Kasumi-1 (cell line): ENCODE data around the gene CIB1.
A peak's percentile ranks its signal among the peaks of the same experiment; 100 is the strongest.
"Not testable (repeated sequence)": the region's sequence is repeated elsewhere in the genome, so short reads cannot be mapped to it uniquely, and the experiment has no call there.

ENCODE experiments used
- DNase-seq, 2 experiments: peaks; one replicate each; lab custom pipeline; 2025; lab: John Stamatoyannopoulos, UW

The CIB1 gene

DNA sequence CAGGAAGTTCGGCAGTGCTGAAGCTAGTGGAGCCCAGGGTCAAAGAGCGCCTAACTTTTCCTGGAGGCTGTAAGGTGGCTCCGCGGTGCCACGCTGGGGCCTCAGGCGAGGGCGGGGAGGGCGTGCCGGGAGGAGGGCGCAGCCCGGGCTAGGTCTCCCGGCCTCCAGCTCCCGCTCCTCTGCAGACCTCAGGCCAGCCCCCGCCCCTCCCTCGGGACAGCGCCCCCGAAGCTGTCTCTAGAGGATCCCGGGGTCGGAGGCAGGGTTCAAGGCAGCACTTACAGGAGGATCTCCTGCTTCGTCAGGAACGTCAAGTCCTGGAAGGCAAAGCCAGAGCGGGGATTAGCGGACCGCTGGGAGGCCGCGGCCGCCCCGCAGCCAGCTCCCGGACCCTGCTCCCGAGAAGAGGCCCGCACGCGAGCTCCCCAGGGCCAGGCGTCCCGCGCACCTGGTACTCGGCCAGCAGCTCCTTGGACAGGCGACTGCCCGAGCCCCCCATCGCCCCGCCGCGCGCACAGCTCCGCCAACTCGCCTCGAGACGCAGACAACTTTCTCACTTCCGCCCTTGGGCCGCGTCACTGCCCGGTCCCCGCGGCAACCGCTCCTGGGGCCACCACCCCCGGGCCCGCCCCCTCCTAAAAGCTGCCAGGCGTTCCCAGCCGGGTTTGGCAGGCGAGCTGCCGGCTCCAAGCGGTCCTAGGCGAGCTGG, at the start of gene CIB1:
TSS of gene CIB1 (minus strand) at position 555 of the 709 bp plus-strand sequence. CDS start at position 499, 56 bp downstream.
- peak; percentile 91 for DNase-seq

DNA sequence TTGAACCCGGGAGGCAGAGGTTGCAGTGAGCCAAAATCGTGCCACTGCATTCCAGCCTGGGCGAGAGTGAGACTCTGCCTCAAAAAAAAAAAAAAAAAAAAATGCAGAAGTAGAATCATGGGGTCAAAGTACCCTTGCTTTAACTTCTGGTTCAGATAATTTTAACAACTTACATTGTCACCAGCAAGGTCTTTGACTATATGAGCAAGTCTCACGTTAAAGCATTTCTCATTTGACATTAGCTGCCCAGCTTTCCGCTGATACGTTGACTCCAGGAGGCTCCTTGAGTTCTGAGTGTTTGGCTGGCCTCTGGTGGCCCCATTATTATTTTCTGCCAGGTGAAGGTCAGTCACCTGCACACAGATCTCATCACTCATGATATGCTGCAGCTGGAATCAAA, 47.9 kb upstream of the CIB1 start:
- not testable (repeated sequence) for DNase-seq

DNA sequence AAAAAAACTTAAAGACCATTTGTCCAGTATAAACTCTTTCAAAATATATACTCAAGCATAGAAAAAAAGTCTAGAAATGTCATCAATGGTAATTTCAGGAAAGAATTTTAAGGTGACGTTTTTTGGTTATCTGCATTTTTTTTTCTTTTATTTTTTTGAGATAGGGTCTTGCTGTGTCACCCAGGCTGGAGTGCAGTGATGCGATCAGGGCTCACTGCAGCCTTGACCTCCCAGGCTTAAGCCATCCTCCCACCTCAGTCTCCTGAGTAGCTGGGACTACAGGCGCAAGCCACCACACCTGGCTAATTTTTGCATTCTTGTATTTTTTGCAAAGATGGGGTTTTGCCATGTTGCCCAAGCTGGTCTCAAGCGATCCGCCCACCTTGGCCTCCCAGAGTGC, 47.0 kb upstream of the CIB1 start:
- not testable (repeated sequence) for DNase-seq

DNA sequence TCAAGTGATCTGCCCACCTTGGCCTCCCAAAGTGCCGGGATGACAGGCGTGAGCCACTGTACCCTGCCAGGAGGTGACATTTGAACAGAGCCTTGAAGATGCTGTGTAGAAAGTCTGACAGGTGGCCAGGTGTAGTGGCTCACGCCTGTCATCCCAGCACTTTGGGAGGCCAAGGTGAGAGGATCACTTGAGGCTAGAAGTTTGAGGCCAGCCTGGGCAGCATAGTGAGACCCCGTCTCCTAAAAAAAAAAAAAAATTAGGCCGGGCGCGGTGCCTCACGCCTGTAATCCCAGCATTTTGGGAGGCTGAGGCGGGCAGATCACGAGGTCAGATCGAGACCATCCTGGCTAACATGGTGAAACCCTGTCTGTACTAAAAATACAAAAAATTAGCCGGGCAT, 44.7 kb upstream of the CIB1 start:
- DNase-seq, result not testable (repeated sequence)

GRCh38 chr15:90271459-90272166, 37.9 kb upstream of the CIB1 start:
- no peak for DNase-seq

GRCh38 chr15:90270502-90271150, 36.9 kb upstream of the CIB1 start:
- DNase-seq, result no peak

DNA sequence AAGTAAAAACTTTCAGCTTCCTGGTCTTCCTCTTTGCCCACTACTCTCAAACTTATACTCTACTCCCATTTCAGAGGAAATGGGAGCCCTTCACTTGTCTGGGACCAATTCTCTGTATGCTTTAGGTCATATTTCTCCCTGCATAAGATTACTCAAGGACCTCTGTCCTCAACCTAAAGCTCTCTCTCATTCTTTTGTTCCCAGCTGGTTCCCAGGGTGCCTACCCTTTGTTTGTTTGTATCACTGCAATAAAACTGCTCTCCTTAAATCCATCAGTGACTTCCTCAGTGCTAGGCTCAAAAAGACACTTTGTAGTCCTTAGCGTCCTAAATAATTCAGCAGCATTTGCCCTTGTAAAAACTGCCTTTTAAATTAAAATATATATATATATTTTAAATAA, 34.7 kb upstream of the CIB1 start:
- DNase-seq, result no peak

- DNase-seq, result peak in 1 of 2 experiments; percentile 29
Observed at GRCh38 chr15:90266485-90266884, 32.7 kb upstream of the CIB1 start.

DNA sequence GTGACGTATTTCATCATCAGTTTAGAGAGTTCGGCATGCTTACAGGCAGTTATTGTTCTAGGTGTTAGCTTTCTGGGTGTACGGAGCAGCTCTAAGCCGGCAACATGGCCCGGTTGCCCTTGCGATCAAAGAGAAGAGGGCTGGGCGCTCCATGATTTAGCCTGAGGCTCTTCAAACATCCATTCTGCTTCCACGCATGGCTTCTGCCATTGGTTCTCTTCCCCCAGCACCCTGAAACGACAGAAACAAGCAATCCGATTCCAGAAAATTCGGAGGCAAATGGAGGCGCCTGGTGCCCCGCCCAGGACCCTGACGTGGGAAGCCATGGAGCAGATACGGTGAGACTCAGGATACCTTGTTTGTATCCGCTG, 32.3 kb upstream of the CIB1 start:
- DNase-seq, result peak in 1 of 2 experiments; percentile 47

GRCh38 chr15:90265271-90266060, 31.7 kb upstream of the CIB1 start, which contains the start of gene NGRN:
NGRN (plus strand) TSS chr15:90265672; CDS start chr15:90265713, 41 bp downstream.
- DNase-seq, result peak; percentile 93 to 96

DNA sequence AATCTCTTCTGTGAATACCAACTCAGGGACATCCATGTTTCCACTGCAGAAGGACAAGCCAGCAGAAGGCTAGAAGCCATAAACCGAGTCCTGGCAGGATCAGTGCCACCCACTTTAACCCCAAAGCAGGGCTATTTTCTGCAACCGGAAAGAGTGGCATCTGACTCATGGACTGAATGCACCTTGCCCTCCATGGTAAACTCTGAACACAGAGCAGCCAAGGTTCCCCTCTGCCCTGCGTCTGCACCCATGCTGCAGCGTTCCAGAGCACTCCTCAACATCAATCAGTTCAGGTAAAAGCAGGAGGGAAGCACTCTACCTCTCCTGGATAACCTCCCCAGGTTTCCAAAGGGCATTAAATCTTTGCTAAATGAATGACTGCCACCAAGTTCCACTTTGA, 30.9 kb upstream of the CIB1 start:
- no peak for DNase-seq

GRCh38 chr15:90262426-90262825, 28.7 kb upstream of the CIB1 start:
- DNase-seq, result no peak

DNA sequence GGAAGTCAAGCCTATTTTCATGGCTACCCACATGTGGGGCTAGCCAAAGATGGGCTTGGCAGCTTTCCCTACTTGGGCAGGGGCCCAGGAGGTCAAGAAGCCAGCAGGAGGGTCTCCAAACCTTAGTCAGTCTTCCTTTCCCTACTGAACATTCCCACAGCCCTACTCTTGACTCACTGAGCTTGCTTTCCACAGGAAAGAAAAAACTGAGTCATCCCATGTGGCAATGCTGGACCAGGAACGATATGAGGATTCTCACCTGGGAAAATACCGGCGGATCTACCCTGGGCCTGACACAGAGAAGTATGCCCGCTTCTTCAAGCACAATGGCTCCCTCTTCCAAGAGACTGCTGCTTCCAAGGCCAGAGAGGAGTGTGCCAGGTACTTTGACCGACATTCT, 28.1 kb upstream of the CIB1 start:
- no peak for DNase-seq

GRCh38 chr15:90260731-90261130, 27.0 kb upstream of the CIB1 start:
- DNase-seq, result not testable (repeated sequence)

DNA sequence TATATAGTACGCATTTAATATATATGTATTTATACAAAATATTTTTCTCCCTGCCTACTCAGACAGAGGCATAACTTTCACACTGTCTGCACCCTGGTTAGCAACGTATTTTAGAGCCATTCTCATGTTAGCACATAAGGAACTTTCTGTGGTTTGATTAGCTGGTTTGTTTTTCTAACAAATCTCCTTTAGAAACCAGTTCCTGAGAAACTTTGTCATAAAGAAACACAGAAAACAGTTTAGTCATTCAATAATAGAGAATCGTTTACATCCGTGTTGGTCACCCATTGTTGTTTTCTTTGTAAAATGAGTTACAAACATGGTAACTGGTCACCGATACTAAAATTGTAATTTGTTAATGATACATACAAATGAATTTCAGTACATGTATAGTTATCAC, 25.8 kb upstream of the CIB1 start:
- no peak for DNase-seq

DNA sequence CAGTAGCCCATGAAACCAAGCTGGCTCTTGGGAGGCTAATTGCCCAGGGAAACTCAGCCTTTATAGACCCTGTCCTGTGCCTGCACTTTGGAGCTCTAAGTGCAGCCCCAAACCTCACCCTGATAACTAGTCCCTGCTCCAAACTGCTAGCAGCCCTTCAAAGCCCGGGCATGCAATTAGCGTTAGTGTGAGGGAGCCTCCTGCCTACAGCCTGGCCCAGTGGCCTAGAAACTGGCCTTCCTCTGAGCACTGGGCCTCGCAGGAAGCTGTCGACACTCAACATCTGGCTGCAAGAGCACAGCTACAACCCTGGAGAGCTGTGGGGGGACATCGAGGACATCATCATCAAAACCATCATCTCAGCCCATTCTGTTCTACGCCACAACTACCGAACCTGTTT, 24.0 kb upstream of the CIB1 start:
- DNase-seq, result no peak

- DNase-seq, result peak; percentile 47 to 57
Observed at GRCh38 chr15:90249203-90249863, 15.6 kb upstream of the CIB1 start, which contains the start of gene TTLL13. TTLL13 (plus strand) TSS chr15:90249556; CDS start chr15:90250631, 1,075 bp downstream.

- DNase-seq, result no peak
Observed at GRCh38 chr15:90248789-90249202, 15.1 kb upstream of the CIB1 start.

GRCh38 chr15:90243943-90244639, 10.3 kb upstream of the CIB1 start:
- DNase-seq, result no peak

GRCh38 chr15:90241343-90242192, 7.8 kb upstream of the CIB1 start:
- no peak for DNase-seq
